Fibroblast of villous mesenchyme (primary cell): ENCODE data around the gene WDR31. TPM values are rescaled to one million over a fixed set of nuclear protein-coding genes. Genes with fewer than 3 reads are reported as not detected.
A peak's percentile ranks its signal among the peaks of the same experiment; 100 is the strongest.
"Not testable (repeated sequence)": the region's sequence is repeated elsewhere in the genome, so short reads cannot be mapped to it uniquely, and the experiment has no call there.

ENCODE experiments used
- DNase-seq: peaks from one replicate; pipeline ENCODE4 v3.0.0-alpha.2; 2010; ENCODE audit warnings: low read depth
- H3K4me3 ChIP-seq: 2 replicates; pipeline ENCODE4 v1.5.1; 2011; ENCODE audit warnings: low read depth, mild to moderate bottlenecking, low read length
- CTCF ChIP-seq: IDR thresholded peaks from 2 replicates; pipeline ENCODE4 v1.5.1; 2012; ENCODE audit warnings: low read depth, mild to moderate bottlenecking, low read length; ENCODE audit not compliant: insufficient read depth
- total RNA-seq: library from RNA; depleted of rRNA; stranded (reverse); fragments of >200 nt; gene quantifications from 2 replicates; pipeline ENCODE4 v1.2.3, GENCODE V29; 2012

Gene WDR31
- 0.32 and 0.86 TPM in 2 replicates for total RNA-seq

GRCh38 chr9:113340011-113340699 lies at the start of gene WDR31:
TSS of gene WDR31 (minus strand) at chr9:113340275. CDS start at chr9:113332022, 8,253 bp downstream.
- TF ChIP-seq CTCF: no peak
- H3K4me3 ChIP-seq: peak within 1 kb of the TSS; percentile 88
- DNase-seq: peak; percentile 90

DNA sequence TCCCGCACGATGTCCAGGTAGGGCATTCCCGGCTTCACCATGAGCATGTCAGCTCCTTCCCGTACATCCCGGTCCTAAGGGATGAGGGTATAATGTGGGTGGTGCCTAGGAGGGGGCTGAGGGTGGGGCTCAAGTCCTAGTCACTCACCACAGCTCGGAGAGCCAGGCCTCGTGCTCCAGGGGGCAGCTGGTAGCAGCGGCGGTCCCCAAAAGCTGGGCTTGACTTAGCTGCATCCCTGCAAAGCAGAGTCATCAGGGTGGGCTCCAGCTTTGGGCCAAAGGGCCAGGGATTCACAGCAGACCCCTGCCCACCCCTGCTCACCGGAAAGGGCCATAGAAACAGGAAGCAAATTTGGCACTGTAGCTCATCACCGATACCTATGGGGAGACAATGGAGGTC lies 49.4 kb upstream of the WDR31 start:
- no peak for TF ChIP-seq CTCF
- DNase-seq: no peak
- H3K4me3 ChIP-seq: no peak overlapping the region

GRCh38 chr9:113388833-113389232 lies 48.8 kb upstream of the WDR31 start:
- H3K4me3 ChIP-seq: no peak overlapping the region
- DNase-seq: no peak
- no peak for TF ChIP-seq CTCF

GRCh38 chr9:113387560-113388230 lies 47.6 kb upstream of the WDR31 start:
- H3K4me3 ChIP-seq: no peak overlapping the region
- no peak for DNase-seq
- no peak for TF ChIP-seq CTCF

GRCh38 chr9:113386571-113387393 lies 46.7 kb upstream of the WDR31 start:
- no peak overlapping the region for H3K4me3 ChIP-seq
- no peak for TF ChIP-seq CTCF
- no peak for DNase-seq

DNA sequence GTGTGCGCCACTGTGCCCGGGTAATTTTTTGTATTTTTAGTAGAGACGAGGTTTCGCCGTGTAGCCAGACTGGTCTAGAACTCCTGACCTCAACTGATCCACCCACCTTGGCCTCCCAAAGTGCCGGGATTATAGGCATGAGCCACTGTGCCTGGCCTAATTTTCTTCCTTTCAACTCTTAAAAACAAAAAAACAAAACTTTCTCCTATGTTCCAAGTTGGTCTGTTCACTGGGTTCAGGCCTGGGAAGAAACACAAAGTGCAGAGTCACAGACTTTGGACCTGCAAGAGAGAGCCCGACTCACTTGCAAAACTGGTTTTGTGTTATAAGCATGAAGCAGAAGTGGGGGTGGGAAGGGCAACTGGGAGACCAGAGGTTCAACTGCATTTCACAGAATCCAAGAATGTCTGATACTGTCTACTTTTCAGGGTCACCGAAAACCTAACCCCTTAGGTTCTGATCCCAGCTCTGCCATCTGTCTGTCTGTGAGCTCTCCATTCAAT lies 41.9 kb upstream of the WDR31 start:
- no peak for DNase-seq
- no peak for TF ChIP-seq CTCF
- H3K4me3 ChIP-seq: no peak overlapping the region

DNA sequence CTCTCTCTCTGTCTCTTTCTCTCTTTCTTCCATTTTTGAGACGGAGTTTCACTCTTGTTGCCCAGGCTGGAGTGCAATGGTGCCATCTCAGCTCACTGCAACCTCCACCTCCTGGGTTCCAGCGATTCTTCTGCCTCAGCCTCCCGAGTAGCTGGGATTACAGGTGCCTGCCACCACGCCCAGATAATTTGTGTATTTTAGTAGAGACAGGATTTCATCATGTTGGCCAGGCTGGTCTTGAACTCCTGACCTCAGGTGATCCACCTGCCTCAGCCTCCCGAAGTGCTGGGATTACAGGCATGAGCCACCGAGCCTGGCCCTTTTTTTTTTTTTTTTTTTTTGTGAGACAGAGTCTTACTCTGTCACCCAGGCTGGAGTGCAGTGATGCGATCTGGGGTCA lies 41.4 kb upstream of the WDR31 start:
- DNase-seq, H3K4me3 ChIP-seq: not testable (repeated sequence)
